ENCODE data around the gene GAS2L1.

Gene GAS2L1

DNA sequence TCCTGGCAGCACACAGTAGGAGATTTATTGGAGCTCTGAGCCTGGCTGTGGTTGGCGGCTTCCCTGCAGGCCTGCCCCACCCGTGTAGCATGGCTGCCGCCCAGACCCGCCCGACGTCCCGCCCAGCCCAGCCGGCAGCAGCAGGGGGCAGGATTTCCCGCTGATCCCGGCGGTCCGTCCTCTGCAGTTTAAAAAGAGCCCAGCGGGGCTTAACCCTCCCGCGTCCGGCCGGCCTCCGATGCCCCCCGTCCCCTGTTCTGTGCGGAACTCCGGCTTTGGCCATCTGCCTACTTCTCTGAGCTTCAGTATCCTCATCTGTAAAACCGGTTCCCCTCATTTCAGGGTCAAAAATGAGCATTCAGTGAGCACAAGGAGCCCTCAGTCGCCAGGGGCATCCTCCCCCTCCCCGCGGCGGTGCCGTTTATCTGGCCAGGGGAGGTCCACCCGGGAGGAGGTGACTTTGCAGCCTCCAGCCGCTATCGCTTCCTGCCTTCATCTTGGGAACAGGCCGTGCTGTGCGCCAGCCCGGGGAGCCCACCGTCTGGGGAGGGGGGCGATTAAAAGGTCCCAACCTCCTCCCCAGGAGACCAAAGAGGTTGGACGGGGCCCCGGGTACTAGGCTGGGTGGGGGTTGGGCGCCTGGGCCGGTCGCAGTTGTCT lies at the start of gene GAS2L1:
Gene GAS2L1 (plus strand): TSS at position 476 of the 660 bp plus-strand sequence. CDS start 1,456 bp downstream, outside the sequence.
- in situ Hi-C loops (cut with MboI; ENCODE audit: low sequenced_read_pairs): no loop called here

DNA sequence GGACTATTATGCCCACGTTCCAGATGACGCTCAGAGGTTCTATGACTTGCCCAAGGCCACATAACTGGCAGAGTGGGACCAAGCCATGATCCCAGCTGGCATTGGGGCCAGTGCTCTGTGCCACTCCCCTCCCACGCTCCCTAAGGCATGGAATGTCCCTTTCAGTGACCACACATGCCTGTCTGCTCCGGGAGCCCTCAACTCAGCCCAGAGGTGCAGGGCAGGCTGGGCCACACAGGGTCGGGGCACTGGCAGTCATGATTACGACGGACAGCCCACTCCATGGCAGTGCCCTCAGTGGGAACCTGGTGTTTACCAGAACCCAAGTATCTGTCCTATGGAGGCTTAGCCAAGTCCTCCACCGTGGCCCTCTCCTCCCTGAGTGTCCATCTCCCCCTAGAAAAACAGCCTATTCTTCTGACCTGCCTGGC lies 48.7 kb upstream of the GAS2L1 start:
- in situ Hi-C loops (cut with MboI; ENCODE audit: low sequenced_read_pairs): no loop called here

DNA sequence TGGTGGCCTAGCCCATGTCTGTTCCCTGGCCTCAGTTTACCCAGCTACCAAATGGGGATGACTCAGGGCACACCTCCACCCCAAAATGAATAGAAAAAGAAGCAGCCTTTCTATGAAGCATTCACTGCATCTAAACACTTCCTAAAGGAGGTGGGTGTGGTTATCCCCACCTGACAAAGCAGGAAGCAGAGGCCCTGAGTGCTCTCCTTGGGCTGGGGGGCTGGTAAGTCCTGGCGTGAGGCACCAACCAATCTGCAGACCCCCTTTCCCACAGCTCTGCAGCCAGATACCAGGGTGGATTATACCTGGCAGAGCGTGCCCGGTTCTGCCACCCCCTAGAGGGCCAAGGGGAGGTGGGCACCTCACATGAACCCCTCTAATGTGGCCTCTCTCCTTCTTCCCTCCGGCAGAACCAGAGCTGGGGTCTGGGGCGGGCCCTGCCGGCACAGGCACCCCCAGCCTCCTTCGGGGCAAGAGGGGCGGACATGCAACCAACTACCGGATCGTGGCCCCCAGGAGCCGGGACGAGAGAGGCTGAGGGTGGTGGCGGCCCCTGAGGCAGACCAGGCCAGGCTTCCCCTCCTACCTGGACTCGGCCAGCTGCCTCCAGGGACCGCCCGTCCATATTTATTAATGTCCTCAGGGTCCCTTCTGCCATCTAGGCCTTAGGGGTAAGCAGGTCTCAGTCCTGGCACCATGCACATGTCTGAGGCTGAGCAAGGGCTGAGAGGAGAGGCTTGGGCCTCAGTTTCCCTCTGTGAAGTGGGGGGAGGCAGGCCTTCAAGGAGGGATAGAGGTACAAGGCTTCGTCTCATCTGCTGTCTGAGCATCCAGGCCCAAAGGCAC lies 47.8 kb upstream of the GAS2L1 start:
- in situ Hi-C loops (cut with MboI; ENCODE audit: low sequenced_read_pairs): no loop called here

DNA sequence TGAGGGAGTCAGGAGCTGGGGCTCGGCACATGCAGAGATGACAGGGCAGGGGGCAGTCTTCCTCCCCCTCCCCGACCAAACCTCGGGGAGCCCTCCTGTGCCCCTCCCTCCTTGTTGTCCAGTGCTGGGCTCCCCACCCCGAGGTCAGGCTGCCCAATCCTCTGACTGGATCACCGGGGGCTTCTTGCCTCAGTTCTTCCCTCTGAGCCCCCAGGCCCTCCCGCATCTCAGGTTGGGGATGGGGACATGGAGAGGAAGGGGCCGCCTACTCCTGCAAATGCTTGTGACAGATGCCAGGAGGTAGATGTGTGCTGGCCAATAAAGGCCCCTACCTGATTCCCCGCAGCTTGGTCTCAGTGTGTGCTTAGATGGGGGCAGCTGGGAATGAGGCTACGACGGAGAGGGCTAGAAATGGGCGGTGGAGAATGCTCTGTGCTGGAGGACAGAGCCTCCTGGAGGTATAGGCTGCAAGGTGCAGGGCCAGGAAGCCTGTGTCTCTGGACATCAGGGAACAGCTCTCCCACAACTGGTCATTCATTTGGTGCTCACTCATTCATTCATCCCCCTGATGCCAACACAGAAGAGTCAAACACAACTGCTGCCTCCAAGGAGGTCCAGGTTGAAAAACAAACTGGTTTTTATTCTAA lies 47.1 kb upstream of the GAS2L1 start:
- in situ Hi-C loops (cut with MboI; ENCODE audit: low sequenced_read_pairs): no loop called here

DNA sequence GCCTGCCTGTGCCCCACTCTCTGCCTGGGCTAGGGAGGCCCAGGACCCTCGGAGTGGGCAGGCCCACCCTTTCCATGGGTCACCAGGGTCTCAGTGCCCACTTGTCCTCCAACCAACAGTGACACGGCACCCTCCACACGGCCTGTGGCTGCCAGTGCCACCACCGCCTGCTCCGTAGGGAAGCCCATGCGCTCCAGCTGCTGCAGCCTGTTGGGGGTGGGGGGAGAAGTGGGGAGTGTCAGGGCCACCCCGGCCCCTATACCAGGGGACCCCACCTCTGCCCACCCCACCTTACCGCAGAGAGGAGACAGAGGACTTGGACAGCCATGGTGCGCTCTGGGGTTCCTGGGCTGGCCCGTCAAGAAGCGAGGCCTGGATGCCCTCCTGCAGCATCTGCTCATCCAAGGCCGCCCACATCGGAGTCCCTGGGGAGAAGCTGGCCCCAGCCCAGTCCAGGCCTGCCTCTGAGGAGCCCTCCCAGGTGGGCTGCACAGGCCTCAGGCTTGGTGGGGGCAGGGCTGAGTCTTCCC lies 46.4 kb upstream of the GAS2L1 start:
- in situ Hi-C loops (cut with MboI; ENCODE audit: low sequenced_read_pairs): no loop called here

DNA sequence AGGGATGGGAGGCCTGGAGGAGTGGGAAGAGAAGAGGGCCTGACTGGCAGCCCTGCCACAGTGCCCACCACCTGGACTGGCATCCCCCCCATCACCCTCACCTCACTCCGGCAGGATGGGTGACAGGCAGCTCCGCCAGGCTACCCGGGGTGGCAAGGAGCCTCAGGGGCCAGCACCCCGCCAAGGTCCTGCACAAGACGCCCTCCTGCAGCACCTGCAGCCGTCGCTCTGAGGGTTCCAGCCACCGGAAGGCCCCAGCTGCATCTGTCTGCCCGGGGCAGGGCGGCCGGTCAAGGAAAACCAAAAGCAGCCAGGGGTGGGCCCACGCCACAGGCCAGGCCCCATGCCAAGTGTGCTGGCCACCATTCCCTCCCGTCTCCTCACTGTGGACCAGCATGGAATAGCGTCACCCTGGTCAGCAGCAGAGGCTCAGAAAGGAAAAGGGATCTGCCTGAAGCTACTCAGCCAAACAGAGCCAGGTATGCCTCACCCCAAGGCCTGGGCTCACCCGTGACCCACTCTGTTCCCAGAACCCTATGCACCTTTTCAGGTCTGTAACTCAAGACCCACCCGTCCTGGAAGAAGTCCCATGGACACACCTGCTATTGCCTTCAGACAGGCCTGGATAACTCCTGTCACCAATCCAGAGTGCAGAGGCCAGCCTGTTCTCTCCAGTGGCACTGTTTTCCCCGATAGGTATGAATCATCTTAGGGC lies 45.7 kb upstream of the GAS2L1 start:
- in situ Hi-C loops (cut with MboI; ENCODE audit: low sequenced_read_pairs): no loop called here

DNA sequence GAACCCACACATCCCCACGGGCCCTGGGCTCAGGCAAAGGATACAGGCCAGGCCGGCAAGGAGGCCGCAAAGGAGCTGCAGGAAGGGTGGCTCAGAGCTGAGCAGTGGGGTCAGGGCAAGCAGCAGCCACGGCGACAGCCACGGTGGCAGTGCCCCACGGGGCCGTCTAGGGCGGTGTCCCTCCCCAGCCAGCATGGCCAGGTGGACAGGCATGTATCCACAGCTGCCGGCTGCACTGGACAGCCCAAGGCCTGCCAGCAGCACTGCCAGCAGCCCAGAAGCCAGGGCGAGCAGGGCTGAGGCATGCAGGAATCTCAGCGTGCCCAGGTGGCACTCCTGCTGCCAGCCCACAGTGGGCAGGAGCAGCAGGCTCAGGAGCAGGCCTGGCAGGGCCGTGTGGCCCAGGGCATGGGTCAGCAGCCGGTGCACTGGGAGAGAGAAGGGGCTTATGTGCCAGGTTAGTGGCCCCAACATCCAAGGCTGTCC lies 42.6 kb upstream of the GAS2L1 start:
- in situ Hi-C loops (cut with MboI; ENCODE audit: low sequenced_read_pairs): no loop called here

DNA sequence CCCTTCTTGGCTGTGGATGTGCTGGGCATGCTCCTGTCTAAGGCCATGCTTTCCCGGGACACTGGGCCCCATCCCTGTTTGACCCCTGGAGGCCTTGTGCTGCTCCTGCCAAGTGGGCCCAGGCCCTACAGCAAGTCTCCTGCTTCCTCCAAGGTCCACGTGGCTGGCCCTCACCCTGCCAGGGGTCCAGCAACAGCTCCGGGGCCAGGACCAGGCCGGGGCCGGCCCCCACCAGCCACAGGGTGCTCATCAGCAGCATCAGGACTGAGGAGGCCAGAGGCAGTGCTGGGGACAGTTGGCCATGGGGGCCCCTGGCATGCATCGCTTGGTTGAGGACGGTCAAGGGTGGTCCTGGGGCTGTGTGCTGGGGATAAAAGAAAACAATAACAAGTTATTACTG lies 41.1 kb upstream of the GAS2L1 start:
- in situ Hi-C loops (cut with MboI; ENCODE audit: low sequenced_read_pairs): no loop called here

DNA sequence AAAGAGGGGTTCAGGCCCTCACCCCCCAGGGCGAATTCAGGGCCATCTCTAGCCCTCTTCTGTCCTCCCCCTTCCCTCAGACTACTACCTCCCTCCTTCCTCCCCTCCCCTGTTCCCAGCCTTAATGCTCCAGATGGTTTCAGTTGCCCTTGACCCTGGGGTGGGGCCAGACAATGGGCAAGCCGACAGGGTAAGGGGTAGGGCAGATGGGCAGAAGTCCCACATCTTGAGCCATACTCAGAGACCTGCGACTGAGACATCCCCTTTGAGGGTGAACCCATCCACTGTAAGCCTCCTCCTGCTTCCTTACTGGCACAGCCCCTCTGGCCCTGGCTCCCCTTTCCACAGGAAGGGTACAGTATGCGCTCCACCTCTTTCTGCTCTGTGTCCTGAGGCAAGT lies 40.5 kb upstream of the GAS2L1 start:
- in situ Hi-C loops (cut with MboI; ENCODE audit: low sequenced_read_pairs): no loop called here

DNA sequence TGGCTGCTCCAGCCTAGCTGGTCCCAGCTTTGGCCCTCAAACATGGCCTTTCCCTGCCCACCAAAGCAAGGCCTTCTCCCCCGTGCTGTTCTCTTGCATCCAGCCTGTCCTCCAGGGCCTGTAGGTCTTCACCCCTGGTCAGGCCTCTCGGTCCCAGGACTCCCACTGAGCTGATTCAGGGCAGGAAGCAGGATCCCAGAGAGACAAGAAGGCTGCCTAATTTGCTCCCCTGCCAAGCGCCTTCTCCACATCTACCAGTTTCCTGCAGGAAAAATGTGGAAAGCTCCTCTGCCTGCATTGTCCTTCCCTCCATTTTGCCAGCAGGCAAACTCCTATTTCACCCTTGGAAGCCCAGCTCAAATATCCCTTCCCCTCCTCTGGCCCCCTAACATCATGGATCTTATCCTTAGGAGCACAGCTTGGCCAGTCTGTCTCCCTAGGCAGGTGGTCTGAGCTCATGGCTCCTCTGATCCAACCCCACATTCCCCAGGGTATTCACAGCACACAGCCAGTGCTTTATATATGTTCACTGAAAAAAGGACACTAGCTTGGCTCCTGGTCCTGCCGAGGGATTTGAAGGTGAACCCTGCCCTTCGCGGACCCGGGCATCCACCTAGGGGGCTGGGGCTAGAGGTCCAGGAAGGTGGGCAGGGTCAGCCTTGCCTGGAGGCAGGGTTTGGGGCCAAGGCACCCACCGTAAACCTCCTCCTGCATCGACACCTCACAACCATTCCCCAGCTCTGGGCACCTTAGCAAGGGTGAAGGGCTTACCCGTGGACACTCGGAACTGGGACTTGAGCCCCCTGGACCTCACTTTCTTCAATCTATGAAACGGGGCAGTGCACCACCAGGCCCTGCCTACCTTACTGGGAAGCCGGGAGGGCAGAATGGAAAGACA lies 39.6 kb upstream of the GAS2L1 start:
- in situ Hi-C loops (cut with MboI; ENCODE audit: low sequenced_read_pairs): no loop called here

DNA sequence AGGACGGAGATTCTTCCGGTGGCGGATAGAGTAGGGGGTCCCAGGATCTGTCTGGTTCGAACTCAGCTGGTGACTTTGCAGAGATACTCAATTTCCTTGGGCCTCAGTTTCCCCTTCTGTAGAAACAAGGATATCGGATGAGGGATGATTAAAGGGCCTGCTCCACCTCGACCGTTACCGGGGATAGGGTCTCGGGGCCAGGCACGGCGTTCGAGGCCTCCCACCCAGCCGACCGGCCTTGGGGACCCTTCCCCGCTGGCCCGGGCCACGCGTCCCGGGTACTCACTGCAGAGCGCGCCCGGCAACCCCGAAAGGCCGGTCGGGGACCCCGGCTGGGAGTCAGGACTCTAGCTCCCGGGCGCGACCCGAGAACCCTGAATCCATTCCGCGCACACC lies 39.0 kb upstream of the GAS2L1 start:
- in situ Hi-C loops (cut with MboI; ENCODE audit: low sequenced_read_pairs): no loop called here

DNA sequence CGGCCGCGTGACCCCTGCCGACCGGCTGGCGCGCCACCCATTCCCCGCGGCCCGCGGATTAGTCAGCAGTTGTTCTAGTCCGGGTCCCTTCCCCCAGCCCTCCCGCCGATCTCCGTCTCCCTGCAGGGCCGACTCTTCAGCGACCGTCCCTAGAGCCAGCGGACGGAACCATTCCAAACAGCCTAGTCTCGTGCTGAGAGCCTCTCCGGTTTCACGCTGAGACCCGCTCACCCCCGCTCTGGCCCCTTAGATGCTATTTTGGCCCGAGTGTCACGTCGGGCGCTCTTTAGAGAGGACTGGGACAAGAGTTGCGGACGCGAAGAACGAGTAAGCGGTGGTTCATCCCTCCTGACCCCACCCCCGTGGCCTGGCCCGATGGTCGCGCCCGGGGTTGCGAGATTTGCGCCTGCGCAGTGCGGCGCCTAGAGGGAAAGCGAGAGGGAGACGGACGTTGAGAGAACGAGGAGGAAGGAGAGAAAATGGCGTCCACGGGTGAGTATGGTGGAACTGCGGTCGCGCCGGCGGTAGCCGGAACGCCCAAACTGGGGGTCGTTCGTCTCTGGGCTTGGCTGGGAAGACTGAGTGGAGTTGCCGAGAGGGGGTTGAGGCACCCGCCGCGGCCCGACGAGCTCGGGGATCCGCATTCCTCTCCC lies 38.5 kb upstream of the GAS2L1 start, which contains the start of the genes EWSR1 and RHBDD3:
Gene EWSR1 (plus strand): TSS at position 411 of the 653 bp plus-strand sequence. CDS start 69 bp downstream, at position 480.
Gene RHBDD3 (minus strand): TSS at position 124 of the 653 bp plus-strand sequence. CDS start 2,355 bp downstream, outside the sequence.
- in situ Hi-C loops (cut with MboI; ENCODE audit: low sequenced_read_pairs): no loop called here

DNA sequence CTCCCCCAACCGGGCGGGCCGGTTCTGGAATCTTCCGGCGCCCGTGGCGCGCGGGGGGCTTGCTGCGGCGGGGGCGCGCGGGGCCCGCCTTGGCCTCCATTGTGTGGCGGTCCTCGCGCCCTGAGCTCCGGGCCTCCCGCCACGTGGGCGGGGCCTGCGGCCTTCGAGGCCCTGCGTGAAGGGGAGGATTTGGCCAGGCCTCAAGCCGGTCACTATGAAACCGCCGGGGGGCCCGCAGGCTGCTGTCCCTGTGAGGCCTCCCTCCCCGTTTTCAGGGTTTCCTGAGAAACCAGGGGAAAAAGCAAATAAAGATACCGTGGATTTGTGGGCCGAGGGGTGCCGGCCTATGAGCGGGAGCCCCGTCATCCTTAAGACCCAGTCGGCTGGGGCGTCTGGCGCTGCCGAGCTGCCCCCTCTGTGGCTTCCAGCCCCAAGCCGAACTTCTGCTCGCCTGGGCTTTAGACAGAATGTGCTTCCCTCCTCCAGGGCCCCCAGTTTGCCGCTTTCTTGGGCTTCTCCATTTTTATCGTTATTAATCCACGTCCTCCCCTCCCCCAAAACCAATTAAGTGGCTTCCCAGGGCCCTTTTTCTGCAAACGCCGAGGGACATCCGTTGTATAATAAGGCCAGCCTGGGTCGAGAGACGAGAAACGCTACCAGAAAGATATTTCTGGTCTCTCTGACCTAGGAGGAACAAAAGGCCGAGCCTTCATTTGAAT lies 37.8 kb upstream of the GAS2L1 start:
- in situ Hi-C loops (cut with MboI; ENCODE audit: low sequenced_read_pairs): no loop called here

DNA sequence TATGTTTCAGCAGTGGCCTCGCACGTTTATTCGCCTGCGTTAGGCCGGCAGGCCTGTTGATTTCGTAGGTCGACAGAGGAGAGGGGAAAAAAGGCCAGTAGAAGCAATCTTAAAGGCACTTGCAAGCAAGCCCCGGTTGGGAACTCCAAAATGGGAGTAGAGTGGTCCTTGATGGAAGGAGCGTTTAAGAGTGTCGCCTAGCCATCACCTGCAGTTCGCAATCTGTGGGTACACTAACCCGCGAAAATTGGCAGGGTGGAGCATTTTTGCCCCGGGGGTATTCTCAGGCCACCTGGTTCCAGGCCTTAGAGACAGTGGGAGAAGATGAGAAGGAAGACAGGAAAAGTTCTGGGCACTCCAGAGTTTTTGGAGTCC lies 37.2 kb upstream of the GAS2L1 start:
- in situ Hi-C loops (cut with MboI; ENCODE audit: low sequenced_read_pairs): no loop called here

DNA sequence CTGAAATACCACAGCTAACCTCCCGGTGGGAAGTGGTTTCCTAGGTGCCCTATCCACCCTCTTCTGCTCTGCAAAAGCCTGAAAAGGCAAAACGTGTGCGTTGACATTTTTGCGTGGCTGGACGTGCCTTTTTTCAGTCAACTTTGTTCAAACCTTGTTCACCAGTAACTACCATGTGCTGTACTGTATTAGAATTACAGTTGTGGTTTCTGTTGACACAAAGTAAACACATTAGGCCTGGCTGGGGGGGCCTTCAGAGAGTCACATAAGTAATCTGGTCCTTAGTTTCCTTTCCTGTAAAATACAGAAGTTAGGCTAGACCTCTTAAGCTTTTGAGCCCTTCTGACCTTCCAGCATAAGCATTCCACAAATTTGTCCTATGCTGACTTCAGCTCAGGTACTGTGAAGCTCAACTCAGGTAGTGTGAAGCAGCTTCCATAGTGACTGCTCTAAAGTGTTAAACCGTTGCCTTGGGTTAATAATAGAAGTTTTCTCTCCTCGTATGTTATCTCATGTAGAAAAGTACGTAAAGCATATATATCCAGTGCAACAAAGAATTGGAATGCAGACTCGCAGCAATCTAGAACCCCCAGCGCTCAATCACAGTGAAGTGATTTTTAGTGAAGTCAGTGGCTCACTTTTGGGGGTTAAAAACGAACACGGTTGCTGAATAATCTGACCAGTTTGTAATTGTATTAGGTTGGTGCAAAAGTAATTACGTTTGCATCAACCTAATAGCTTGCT lies 36.5 kb upstream of the GAS2L1 start:
- in situ Hi-C loops (cut with MboI; ENCODE audit: low sequenced_read_pairs): no loop called here

DNA sequence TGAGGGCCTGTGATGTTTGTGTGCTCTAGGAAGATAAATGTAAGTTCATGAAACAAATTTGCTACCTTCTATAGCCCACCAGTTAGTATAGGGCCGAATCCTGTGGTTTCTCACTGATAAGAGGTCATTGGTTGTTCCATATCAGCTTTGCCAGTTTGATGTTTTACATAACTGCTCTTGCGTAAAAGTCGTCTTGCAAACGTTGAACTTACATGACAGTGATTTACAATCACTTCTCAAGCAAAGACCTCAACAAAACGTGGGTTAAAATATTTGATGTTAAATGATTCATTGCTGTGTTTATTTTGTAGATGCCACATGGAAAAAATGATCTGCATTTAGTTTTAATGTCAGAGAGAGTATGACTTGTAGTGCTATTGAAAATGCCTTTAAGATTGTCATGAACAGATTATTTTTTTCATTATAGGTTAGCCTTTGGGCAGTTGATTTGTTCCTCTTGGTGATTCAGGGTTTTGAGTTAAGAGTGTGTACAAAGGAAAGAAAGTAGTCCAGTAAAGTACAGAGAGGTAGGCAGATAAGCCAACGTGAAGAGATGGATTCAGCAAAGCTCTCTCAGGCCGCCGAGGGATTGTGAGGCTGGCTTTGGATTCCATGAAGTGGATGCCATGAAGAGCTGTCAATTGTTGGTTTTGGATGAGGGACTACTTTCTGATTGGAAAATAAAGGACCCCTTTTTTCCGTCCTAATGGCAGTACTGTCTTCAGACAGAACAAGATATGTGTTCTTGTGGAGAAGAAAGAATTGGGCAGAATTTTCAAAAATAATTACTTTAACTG lies 35.8 kb upstream of the GAS2L1 start:
- in situ Hi-C loops (cut with MboI; ENCODE audit: low sequenced_read_pairs): no loop called here

DNA sequence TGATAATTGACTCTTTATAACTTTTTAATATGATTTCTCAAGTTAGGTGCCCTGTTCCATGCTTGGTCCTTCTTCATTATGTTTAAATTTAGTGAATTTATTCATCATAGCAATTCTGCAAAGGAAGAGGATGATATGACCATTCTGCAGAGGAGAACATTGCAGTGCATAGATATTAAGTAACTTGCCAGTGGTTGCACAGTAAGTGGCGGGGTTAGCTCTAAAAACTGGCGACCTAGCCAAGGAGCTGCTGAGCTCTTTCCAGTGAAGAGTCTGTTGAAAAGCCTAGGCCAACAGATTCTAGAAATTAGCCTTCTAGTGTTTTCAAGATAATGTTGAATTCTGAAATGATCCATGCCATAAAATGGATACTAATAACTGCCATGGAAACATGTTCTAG lies 33.8 kb upstream of the GAS2L1 start:
- in situ Hi-C loops (cut with MboI; ENCODE audit: low sequenced_read_pairs): no loop called here
